ENCODE data around the gene SMYD2.

- TF ChIP-seq CTCF (IDR thresholded peaks at IDR 0.05; ENCODE audit: control extremely low read depth in 1 of 3, insufficient read depth in 1 of 3, low read depth in 1 of 3, low read length in 3 of 3) = no peak
- no peak for TF ChIP-seq TAF1 (IDR thresholded peaks at IDR 0.05; ENCODE audit: low read depth, low read length)
- no peak for TF ChIP-seq SRF (IDR thresholded peaks at IDR 0.05; ENCODE audit: low read depth, low read length)
Measured at GRCh38 chr1:214360116-214360515, 79.2 kb downstream of the SMYD2 start.

Data from H1 (cell line).